ENCODE results near the gene ALKBH8. TPM values are rescaled to one million over a fixed set of nuclear protein-coding genes. Genes with fewer than 3 reads are reported as not detected.

ALKBH8 gene
- total and polyA plus RNA-seq, 2 experiments from 2014 or later: 2.7 to 5.2 TPM

DNA sequence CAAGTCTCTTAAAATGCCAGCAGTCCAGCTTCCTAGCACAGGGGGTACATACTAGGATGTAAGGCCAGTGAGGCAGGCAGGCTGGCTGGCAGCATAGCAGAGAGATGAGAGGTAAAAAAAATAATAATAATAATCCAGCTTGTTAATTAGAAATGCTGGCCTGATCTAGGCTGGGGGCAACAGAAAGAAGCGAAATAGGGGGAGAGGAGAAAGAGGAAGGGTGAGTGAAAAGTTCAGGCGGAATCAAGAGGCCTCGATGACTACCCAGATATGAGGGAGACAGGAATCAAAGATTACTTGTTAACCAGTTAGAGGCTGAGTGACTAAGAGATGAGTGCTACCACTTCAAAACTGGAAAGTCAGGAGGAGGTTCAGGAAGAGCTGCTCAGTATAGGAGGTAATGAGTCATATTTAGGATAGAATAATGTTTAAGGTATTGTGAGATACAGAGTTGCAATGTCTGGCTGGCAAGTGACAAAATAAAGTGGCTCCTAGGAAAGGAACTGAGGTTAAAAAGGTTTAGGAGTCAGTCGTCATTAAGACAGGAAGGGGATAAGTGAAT, 2.8 kb downstream of the ALKBH8 start:
- Histone ChIP-seq H3K27ac (no peak overlapping the region), H3K9me3 (ENCODE audit: low read depth) (no peaks in the 10 kb centered on the region), H3K36me3 (replicated peaks; ENCODE audit: insufficient read depth, low read depth) (no peaks in the 10 kb centered on the region), H2AFZ (no peak overlapping the region), H3K79me2 (peaks cover 29% of the 10 kb centered on the region), H3K27me3 (no peaks in the 10 kb centered on the region), H3K4me3 (no peak overlapping the region), H4K20me1 (ENCODE audit: insufficient read depth, poor library complexity, severe bottlenecking) (no peaks in the 10 kb centered on the region), H3K4me2 (no peak overlapping the region), H3K4me1 (ENCODE audit: insufficient read depth) (peaks cover 10% of the 10 kb centered on the region), H3K9me2 (replicated peaks; ENCODE audit: insufficient read depth) (no peaks in the 10 kb centered on the region)
- TF ChIP-seq, protein P1, sequence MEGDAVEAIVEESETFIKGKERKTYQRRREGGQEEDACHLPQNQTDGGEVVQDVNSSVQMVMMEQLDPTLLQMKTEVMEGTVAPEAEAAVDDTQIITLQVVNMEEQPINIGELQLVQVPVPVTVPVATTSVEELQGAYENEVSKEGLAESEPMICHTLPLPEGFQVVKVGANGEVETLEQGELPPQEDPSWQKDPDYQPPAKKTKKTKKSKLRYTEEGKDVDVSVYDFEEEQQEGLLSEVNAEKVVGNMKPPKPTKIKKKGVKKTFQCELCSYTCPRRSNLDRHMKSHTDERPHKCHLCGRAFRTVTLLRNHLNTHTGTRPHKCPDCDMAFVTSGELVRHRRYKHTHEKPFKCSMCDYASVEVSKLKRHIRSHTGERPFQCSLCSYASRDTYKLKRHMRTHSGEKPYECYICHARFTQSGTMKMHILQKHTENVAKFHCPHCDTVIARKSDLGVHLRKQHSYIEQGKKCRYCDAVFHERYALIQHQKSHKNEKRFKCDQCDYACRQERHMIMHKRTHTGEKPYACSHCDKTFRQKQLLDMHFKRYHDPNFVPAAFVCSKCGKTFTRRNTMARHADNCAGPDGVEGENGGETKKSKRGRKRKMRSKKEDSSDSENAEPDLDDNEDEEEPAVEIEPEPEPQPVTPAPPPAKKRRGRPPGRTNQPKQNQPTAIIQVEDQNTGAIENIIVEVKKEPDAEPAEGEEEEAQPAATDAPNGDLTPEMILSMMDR (IDR thresholded peaks at IDR 0.05; ENCODE audit: poor library complexity): no peak
- no peak for TF ChIP-seq EZH2 (IDR thresholded peaks at IDR 0.05; ENCODE audit: borderline replicate concordance)
- no peak for TF ChIP-seq EZH2phosphoT487 (IDR thresholded peaks at IDR 0.05; ENCODE audit: low read depth, severe bottlenecking, unreplicated experiment)
- 58% methylated on average over 4 of the region's 4 CpGs for WGBS (ENCODE audit: low lambda C conversion rate, missing lambda C conversion rate)
- no peak for DNase-seq (ENCODE audit: low spot score)

DNA sequence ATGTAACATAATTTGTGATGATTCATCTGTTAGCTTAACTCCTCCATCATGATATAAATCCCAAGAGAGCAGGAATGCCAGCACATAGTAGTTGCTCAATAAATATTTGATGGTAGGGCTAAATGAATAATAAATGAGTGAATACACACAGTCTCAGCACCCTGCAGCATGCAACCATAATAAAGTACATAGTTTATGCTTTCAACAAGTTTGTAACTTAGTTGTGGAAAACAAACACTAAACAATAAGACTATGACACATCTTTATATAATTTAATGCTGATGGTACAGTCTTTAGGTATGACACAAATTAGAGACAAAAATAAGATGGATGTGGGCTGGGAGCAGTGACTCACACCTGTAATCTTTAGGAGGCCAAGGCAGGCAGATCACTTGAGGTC, 3.8 kb downstream of the ALKBH8 start:
- no peak overlapping the region for H3K4me2 ChIP-seq
- H3K27ac ChIP-seq: no peak overlapping the region
- no peak overlapping the region for H2AFZ ChIP-seq
- H3K9me3 ChIP-seq (ENCODE audit: low read depth): no peaks in the 10 kb centered on the region
- H3K4me3 ChIP-seq: no peak overlapping the region
- H3K79me2 ChIP-seq: peaks cover 29% of the 10 kb centered on the region
- DNase-seq (ENCODE audit: low spot score): no peak
- no peaks in the 10 kb centered on the region for H4K20me1 ChIP-seq (ENCODE audit: insufficient read depth, poor library complexity, severe bottlenecking)
- no peaks in the 10 kb centered on the region for H3K36me3 ChIP-seq (replicated peaks; ENCODE audit: insufficient read depth, low read depth)
- peaks cover 10% of the 10 kb centered on the region for H3K4me1 ChIP-seq (ENCODE audit: insufficient read depth)
- TF ChIP-seq, protein P1 (IDR thresholded peaks at IDR 0.05; ENCODE audit: poor library complexity): no peak
- TF ChIP-seq EZH2 (IDR thresholded peaks at IDR 0.05; ENCODE audit: borderline replicate concordance): no peak
- TF ChIP-seq EZH2phosphoT487 (IDR thresholded peaks at IDR 0.05; ENCODE audit: low read depth, severe bottlenecking, unreplicated experiment): no peak
- no peaks in the 10 kb centered on the region for H3K27me3 ChIP-seq
- no peaks in the 10 kb centered on the region for H3K9me2 ChIP-seq (replicated peaks; ENCODE audit: insufficient read depth)

DNA sequence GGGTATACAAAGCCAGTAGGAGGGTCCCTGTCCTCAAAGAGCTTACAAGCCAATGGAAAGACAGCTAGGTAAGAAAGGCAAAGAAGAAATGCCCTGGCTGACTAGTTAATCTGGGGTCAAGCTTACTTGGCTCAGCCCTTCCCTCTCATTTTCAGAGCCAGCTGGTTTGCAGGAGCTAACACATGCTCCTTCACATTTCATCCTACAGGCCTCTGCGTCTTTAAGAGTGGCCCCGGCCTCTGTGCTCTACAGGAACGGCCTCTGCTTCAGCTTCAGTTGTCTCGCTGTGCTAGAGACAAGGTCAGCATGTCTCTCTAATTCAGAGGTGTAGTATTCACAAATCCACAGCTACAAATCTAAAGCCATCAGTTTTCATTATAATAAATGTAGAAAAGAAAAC, 15.2 kb downstream of the ALKBH8 start:
- no peaks in the 10 kb centered on the region for H3K79me2 ChIP-seq
- no peak overlapping the region for H3K27ac ChIP-seq
- no peaks in the 10 kb centered on the region for H3K27me3 ChIP-seq
- no peak overlapping the region for H2AFZ ChIP-seq
- H4K20me1 ChIP-seq (ENCODE audit: insufficient read depth, poor library complexity, severe bottlenecking): no peaks in the 10 kb centered on the region
- H3K4me3 ChIP-seq: no peak overlapping the region
- H3K9me2 ChIP-seq (replicated peaks; ENCODE audit: insufficient read depth): no peaks in the 10 kb centered on the region
- no peaks in the 10 kb centered on the region for H3K4me1 ChIP-seq (ENCODE audit: insufficient read depth)
- no peak for DNase-seq (ENCODE audit: low spot score)
- TF ChIP-seq EZH2 (IDR thresholded peaks at IDR 0.05; ENCODE audit: borderline replicate concordance) (no peak), EZH2phosphoT487 (IDR thresholded peaks at IDR 0.05; ENCODE audit: low read depth, severe bottlenecking, unreplicated experiment) (no peak)
- TF ChIP-seq, protein P1 (IDR thresholded peaks at IDR 0.05; ENCODE audit: poor library complexity): no peak
- no peaks in the 10 kb centered on the region for H3K36me3 ChIP-seq (replicated peaks; ENCODE audit: insufficient read depth, low read depth)
- H3K9me3 ChIP-seq (ENCODE audit: low read depth): no peaks in the 10 kb centered on the region
- H3K4me2 ChIP-seq: no peak overlapping the region
- 80% methylated on average over 4 of the region's 4 CpGs for WGBS (ENCODE audit: low lambda C conversion rate, missing lambda C conversion rate)

- H3K9me2 ChIP-seq (replicated peaks; ENCODE audit: insufficient read depth): no peaks in the 10 kb centered on the region
- TF ChIP-seq EZH2phosphoT487 (IDR thresholded peaks at IDR 0.05; ENCODE audit: low read depth, severe bottlenecking, unreplicated experiment): no peak
- TF ChIP-seq, protein P1 (IDR thresholded peaks at IDR 0.05; ENCODE audit: poor library complexity): no peak
- TF ChIP-seq EZH2 (IDR thresholded peaks at IDR 0.05; ENCODE audit: borderline replicate concordance): no peak
- H3K9me3 ChIP-seq (ENCODE audit: low read depth): no peaks in the 10 kb centered on the region
- no peaks in the 10 kb centered on the region for H3K79me2 ChIP-seq
- H3K4me2 ChIP-seq: no peak overlapping the region
- no peak for DNase-seq (ENCODE audit: low spot score)
- no peak overlapping the region for H2AFZ ChIP-seq
- H3K4me1 ChIP-seq (ENCODE audit: insufficient read depth): no peaks in the 10 kb centered on the region
- no peaks in the 10 kb centered on the region for H3K36me3 ChIP-seq (replicated peaks; ENCODE audit: insufficient read depth, low read depth)
- no peaks in the 10 kb centered on the region for H4K20me1 ChIP-seq (ENCODE audit: insufficient read depth, poor library complexity, severe bottlenecking)
- H3K27me3 ChIP-seq: no peaks in the 10 kb centered on the region
- WGBS (ENCODE audit: low lambda C conversion rate, missing lambda C conversion rate): 81% methylated on average over 2 of the region's 2 CpGs
- no peak overlapping the region for H3K27ac ChIP-seq
- no peak overlapping the region for H3K4me3 ChIP-seq
Observed at GRCh38 chr11:107549954-107550285, 15.6 kb downstream of the ALKBH8 start.

Data from hepatocyte (in vitro differentiated cells).